SJCRH30 (cell line): ENCODE measurements around the gene DPY19L3. TPM values are rescaled to one million over a fixed set of nuclear protein-coding genes. Genes with fewer than 3 reads are reported as not detected.
"Not testable (repeated sequence)": the region's sequence is repeated elsewhere in the genome, so short reads cannot be mapped to it uniquely, and the experiment has no call there.

Source experiments
- DNase-seq, 2 experiments: peaks; one replicate each; pipeline ENCODE4 v3.0.0-alpha.2; 2015 to 2020
- H3K27ac ChIP-seq: fragments of 250-450 bp; sonication (Bioruptor Pico); 2 replicates; pipeline ENCODE4 v1.5.1; 2020; ENCODE audit warnings: mild to moderate bottlenecking, moderate library complexity
- H3K27me3 ChIP-seq: fragments of 250-450 bp; sonication (Bioruptor Pico); 2 replicates; pipeline ENCODE4 v1.5.1; 2020; ENCODE audit warnings: mild to moderate bottlenecking, moderate library complexity
- H3K36me3 ChIP-seq: fragments of 250-450 bp; sonication (Bioruptor Pico); 2 replicates; pipeline ENCODE4 v1.5.1; 2020; ENCODE audit warnings: mild to moderate bottlenecking, moderate library complexity
- H3K4me1 ChIP-seq: fragments of 250-450 bp; sonication (Bioruptor Pico); 2 replicates; pipeline ENCODE4 v1.5.1; 2020; ENCODE audit warnings: mild to moderate bottlenecking, moderate library complexity
- H3K4me3 ChIP-seq: fragments of 250-450 bp; sonication (Bioruptor Pico); 2 replicates; pipeline ENCODE4 v1.5.1; 2020; ENCODE audit warnings: mild to moderate bottlenecking, moderate library complexity
- H3K9me3 ChIP-seq: fragments of 250-450 bp; sonication (Bioruptor Pico); replicated peaks from 2 replicates; pipeline ENCODE4 v1.5.1; 2020; ENCODE audit warnings: mild to moderate bottlenecking, moderate library complexity
- total RNA-seq: library from RNA; depleted of rRNA; stranded (reverse); fragments of >200 nt; shearing (Covaris generic); gene quantifications from 2 replicates; pipeline ENCODE4 v1.2.3, GENCODE V29; 2014; rRNA removed

The DPY19L3 gene
- total RNA-seq, 1 experiment from 2014 or later, result 36.8 TPM

- Histone ChIP-seq H3K9me3 (no peaks in the 10 kb centered on the region), H3K4me3 (no peak overlapping the region), H3K27me3 (no peaks in the 10 kb centered on the region), H3K4me1 (no peaks in the 10 kb centered on the region), H3K36me3 (peaks cover 7% of the 10 kb centered on the region; the same call in 1 of the 2 replicates), H3K27ac (no peak overlapping the region)
- no peak for DNase-seq
Observed at GRCh38 chr19:32476032-32476350, 70.4 kb downstream of the DPY19L3 start.

- no peak overlapping the region for H3K27ac ChIP-seq
- no peak overlapping the region for H3K4me3 ChIP-seq
- DNase-seq, result no peak
- no peaks in the 10 kb centered on the region for H3K9me3 ChIP-seq
- no peaks in the 10 kb centered on the region for H3K27me3 ChIP-seq
- no peaks in the 10 kb centered on the region for H3K4me1 ChIP-seq
- H3K36me3 ChIP-seq, result peaks cover 34% of the 10 kb centered on the region
Observed at GRCh38 chr19:32480321-32480720, 74.8 kb downstream of the DPY19L3 start.

GRCh38 chr19:32483574-32483973 is 78.0 kb downstream of the DPY19L3 start:
- H3K36me3 ChIP-seq, result peaks cover 39% of the 10 kb centered on the region
- H3K4me1 ChIP-seq, result no peaks in the 10 kb centered on the region
- H3K27ac ChIP-seq, result no peak overlapping the region
- DNase-seq, result no peak
- no peak overlapping the region for H3K4me3 ChIP-seq
- no peaks in the 10 kb centered on the region for H3K9me3 ChIP-seq
- no peaks in the 10 kb centered on the region for H3K27me3 ChIP-seq

- Histone ChIP-seq H3K9me3 (no peaks in the 10 kb centered on the region), H3K27me3 (no peaks in the 10 kb centered on the region), H3K4me1 (no peaks in the 10 kb centered on the region), H3K36me3 (peaks cover 11% of the 10 kb centered on the region), H3K4me3 (no peak overlapping the region), H3K27ac (no peak overlapping the region)
- DNase-seq, result peak in 1 of 2 experiments; percentile 24
Observed at GRCh38 chr19:32489971-32490370, 84.4 kb downstream of the DPY19L3 start.

- H3K4me3 ChIP-seq, result no peak overlapping the region
- H3K27me3 ChIP-seq, result no peaks in the 10 kb centered on the region
- no peaks in the 10 kb centered on the region for H3K36me3 ChIP-seq
- H3K9me3 ChIP-seq, result no peaks in the 10 kb centered on the region
- DNase-seq, result no peak
- H3K27ac ChIP-seq, result no peak overlapping the region
- peaks cover 22% of the 10 kb centered on the region for H3K4me1 ChIP-seq
Observed at GRCh38 chr19:32497391-32497790, 91.8 kb downstream of the DPY19L3 start.

- Histone ChIP-seq H3K27ac (peak overlapping the region; percentile 78), H3K27me3 (no peaks in the 10 kb centered on the region), H3K9me3 (no peaks in the 10 kb centered on the region), H3K4me1 (peaks cover 22% of the 10 kb centered on the region), H3K36me3 (no peaks in the 10 kb centered on the region), H3K4me3 (no peak overlapping the region)
- peak; percentile 94 to 98 for DNase-seq
Observed at GRCh38 chr19:32498648-32499200, 93.2 kb downstream of the DPY19L3 start.

- H3K9me3 ChIP-seq, H3K4me1 ChIP-seq, H3K36me3 ChIP-seq, H3K27me3 ChIP-seq, H3K4me3 ChIP-seq, DNase-seq, H3K27ac ChIP-seq: not testable (repeated sequence)
Observed at GRCh38 chr19:32512498-32512897, 106.9 kb downstream of the DPY19L3 start.

- no peak overlapping the region for H3K27ac ChIP-seq
- no peak overlapping the region for H3K4me3 ChIP-seq
- no peaks in the 10 kb centered on the region for H3K36me3 ChIP-seq
- DNase-seq, result peak in 1 of 2 experiments; percentile 23
- no peaks in the 10 kb centered on the region; the same call in 1 of the 2 replicates for H3K27me3 ChIP-seq
- H3K9me3 ChIP-seq, result no peaks in the 10 kb centered on the region
- 0 out of 2 replicates have a peak, but pooled peaks cover 3% of the 10 kb centered on the region for H3K4me1 ChIP-seq
Observed at GRCh38 chr19:32519023-32519422, 113.5 kb downstream of the DPY19L3 start.

- H3K9me3 ChIP-seq, result no peaks in the 10 kb centered on the region
- no peak for DNase-seq
- no peaks in the 10 kb centered on the region for H3K27me3 ChIP-seq
- H3K4me3 ChIP-seq, result no peak overlapping the region
- 0 out of 2 replicates have a peak, but pooled peaks cover 3% of the 10 kb centered on the region for H3K4me1 ChIP-seq
- H3K27ac ChIP-seq, result no peak overlapping the region
- H3K36me3 ChIP-seq, result no peaks in the 10 kb centered on the region
Observed at GRCh38 chr19:32522967-32523366, 117.4 kb downstream of the DPY19L3 start.

- DNase-seq, result no peak
Observed at GRCh38 chr19:32526895-32527294, 121.3 kb downstream of the DPY19L3 start.

GRCh38 chr19:32530773-32531172 is 125.2 kb downstream of the DPY19L3 start:
- DNase-seq, result no peak
- 0 out of 2 replicates have a peak, but pooled peaks cover 7% of the 10 kb centered on the region for H3K9me3 ChIP-seq
- no peaks in the 10 kb centered on the region for H3K36me3 ChIP-seq
- H3K27ac ChIP-seq, result no peak overlapping the region
- no peaks in the 10 kb centered on the region for H3K4me1 ChIP-seq
- H3K4me3 ChIP-seq, result no peak overlapping the region
- H3K27me3 ChIP-seq, result no peaks in the 10 kb centered on the region

More at GRCh38 chr19:32526895-32527294, 121.3 kb downstream of the DPY19L3 start:
- Histone ChIP-seq H3K36me3 (no peaks in the 10 kb centered on the region), H3K27me3 (no peaks in the 10 kb centered on the region), H3K9me3 (no peaks in the 10 kb centered on the region), H3K4me1 (no peaks in the 10 kb centered on the region), H3K27ac (no peak overlapping the region), H3K4me3 (no peak overlapping the region)

- Histone ChIP-seq H3K4me3 (no peak overlapping the region), H3K27me3 (no peaks in the 10 kb centered on the region), H3K27ac (no peak overlapping the region), H3K4me1 (no peaks in the 10 kb centered on the region), H3K36me3 (no peaks in the 10 kb centered on the region), H3K9me3 (0 out of 2 replicates have a peak, but pooled peaks cover 7% of the 10 kb centered on the region)
- DNase-seq, result no peak
Observed at GRCh38 chr19:32532233-32532632, 126.7 kb downstream of the DPY19L3 start.

Other genes starting within 250 kb of the DPY19L3 start
- 19.2 and 22.5 TPM in 2 replicates for gene ZNF507, start 60.2 kb upstream of the DPY19L3 start, total RNA-seq
- 242 and 247 TPM in 2 replicates for gene PDCD5, start 175.4 kb downstream of the DPY19L3 start, total RNA-seq